CD14-positive monocyte (primary cell): ENCODE data around the gene RBFOX2. TPM values are rescaled to one million over a fixed set of nuclear protein-coding genes. Genes with fewer than 3 reads are reported as not detected.

ENCODE experiments used
- DNase-seq, 3 donors: peaks; one replicate each; pipeline ENCODE4 v3.0.0-alpha.2; 2011 to 2022
- H2AFZ ChIP-seq: 2 replicates; pipeline ENCODE4 v1.6.0; 2012; ENCODE audit warnings: mild to moderate bottlenecking, low read depth, low read length, inconsistent platforms; ENCODE audit not compliant: insufficient read depth, poor library complexity, severe bottlenecking
- H3K27ac ChIP-seq, 2 donors: 1 replicate in 1 of 2; 2 replicates in 1 of 2; pipeline ENCODE4 v1.5.1; 2012 to 2013; ENCODE audit warnings: low read length in 2 of 2, control low read depth in 1 of 2, inconsistent platforms in 1 of 2, low read depth in 1 of 2, mild to moderate bottlenecking in 1 of 2
- H3K27me3 ChIP-seq, 2 donors: one replicate each; pipeline versions ENCODE4 v1.6.0 to v1.6.1; 2011 to 2013; ENCODE audit warnings: low read length in 2 of 2; ENCODE audit not compliant: control insufficient read depth in 2 of 2, insufficient read depth in 2 of 2
- H3K36me3 ChIP-seq, 2 donors: replicated peaks in 1 of 2; 1 replicate in 1 of 2; 2 replicates in 1 of 2; pipeline versions ENCODE4 v1.5.1 to v1.6.1; 2012 to 2013; ENCODE audit warnings: low read length in 2 of 2, control low read depth in 1 of 2, inconsistent platforms in 1 of 2, mild to moderate bottlenecking in 1 of 2; ENCODE audit not compliant: insufficient read depth in 2 of 2, control insufficient read depth in 1 of 2
- H3K4me1 ChIP-seq, 2 donors: 1 replicate in 1 of 2; 2 replicates in 1 of 2; pipeline versions ENCODE4 v1.5.1 to v1.6.1; 2012 to 2013; ENCODE audit warnings: low read length in 2 of 2, control low read depth in 1 of 2, inconsistent platforms in 1 of 2, mild to moderate bottlenecking in 1 of 2, moderate library complexity in 1 of 2; ENCODE audit not compliant: insufficient read depth in 2 of 2, control insufficient read depth in 1 of 2
- H3K4me2 ChIP-seq: replicated peaks from 2 replicates; pipeline ENCODE3; 2012; ENCODE audit warnings: low read length, moderate library complexity, mild to moderate bottlenecking; ENCODE audit not compliant: poor library complexity, severe bottlenecking; ENCODE audit errors: extremely low read depth
- H3K4me3 ChIP-seq, 3 experiments: fragments of 200-600 bp in 1 of 3; sonication (generic) in 1 of 3; replicated peaks in 1 of 3; 1 replicate in 2 of 3; 2 replicates in 1 of 3; pipeline ENCODE4 v1.5.1; 2011 to 2013; ENCODE audit warnings: low read length in 3 of 3, mild to moderate bottlenecking in 3 of 3, control low read depth in 2 of 3, low read depth in 2 of 3, inconsistent platforms in 1 of 3, moderate library complexity in 1 of 3
- H3K79me2 ChIP-seq: 2 replicates; pipeline ENCODE4 v1.6.0; 2012; ENCODE audit warnings: mild to moderate bottlenecking, control low read depth, inconsistent platforms, low read length, moderate library complexity; ENCODE audit not compliant: insufficient read depth
- H3K9ac ChIP-seq: 2 replicates; pipeline ENCODE4 v1.6.0; 2017; ENCODE audit warnings: low read length, mild to moderate bottlenecking; ENCODE audit not compliant: insufficient read depth, poor library complexity, severe bottlenecking
- H3K9me3 ChIP-seq, 2 donors: replicated peaks in 1 of 2; 1 replicate in 1 of 2; 2 replicates in 1 of 2; pipeline versions ENCODE4 v1.5.1 to v1.6.1; 2012 to 2013; ENCODE audit warnings: low read length in 2 of 2, control low read depth in 1 of 2; ENCODE audit not compliant: control insufficient read depth in 1 of 2, insufficient read depth in 1 of 2
- H4K20me1 ChIP-seq: 2 replicates; pipeline ENCODE4 v1.6.0; 2012; ENCODE audit warnings: mild to moderate bottlenecking, low read length, control low read depth, moderate library complexity; ENCODE audit not compliant: insufficient read depth
- H3K27ac Mint-ChIP-seq, 7 donors: one replicate each; pipeline ENCODE4 v1.8.0; 2020; ENCODE audit warnings: mild to moderate bottlenecking in 7 of 7, mixed read lengths in 7 of 7, moderate library complexity in 6 of 7, inconsistent platforms in 2 of 7
- H3K27me3 Mint-ChIP-seq, 3 donors: one replicate each; pipeline ENCODE4 v1.8.0; 2021 to 2022; ENCODE audit warnings: low read depth in 3 of 3, mild to moderate bottlenecking in 3 of 3, mixed read lengths in 3 of 3, moderate library complexity in 3 of 3, inconsistent platforms in 1 of 3
- H3K36me3 Mint-ChIP-seq, 2 donors: one replicate each; pipeline ENCODE4 v1.8.0; 2020; ENCODE audit warnings: mixed read lengths in 2 of 2, inconsistent platforms in 1 of 2, mild to moderate bottlenecking in 1 of 2
- H3K4me1 Mint-ChIP-seq: one replicate; pipeline ENCODE4 v1.8.0; 2020; ENCODE audit warnings: mild to moderate bottlenecking, mixed read lengths
- H3K4me3 Mint-ChIP-seq, 2 donors: one replicate each; pipeline ENCODE4 v1.8.0; 2020; ENCODE audit warnings: mild to moderate bottlenecking in 2 of 2, mixed read lengths in 2 of 2, moderate library complexity in 1 of 2
- H3K9me3 Mint-ChIP-seq, 7 donors: one replicate each; pipeline ENCODE4 v1.8.0; 2020 to 2022; ENCODE audit warnings: mixed read lengths in 7 of 7, mild to moderate bottlenecking in 6 of 7, moderate library complexity in 6 of 7, inconsistent platforms in 2 of 7
- WGBS: methylation state at CpG from one replicate; pipeline ENCODE4 v1.1.5; 2013; ENCODE audit warnings: missing lambda C conversion rate; ENCODE audit not compliant: insufficient coverage; 5-methylcytosine and 5-hydroxymethylcytosine counted together
- intact Hi-C, 2 donors: fragments of 100-400 bp; cut with micrococcal nuclease; formaldehyde crosslinking; loops; one replicate each; pipeline versions ENCODE4 v1.15.0 to v1.15.1; 2023
- polyA plus RNA-seq, 3 donors: library from polyadenylated mRNA; depleted of rRNA in 1 of 3; unstranded in 2 of 3; stranded (reverse) in 1 of 3; fragments of 300-500 nt in 2 of 3; fragments of >200 nt in 1 of 3; fragmentation: Illumina TruSeq in 2 of 3; gene quantifications; 1 replicate in 2 of 3; 2 replicates in 1 of 3; pipeline ENCODE4 v1.2.3, GENCODE V29; 2012 to 2021
- TF ChIP-seq, protein P1 (sequence below): fragments of 200-600 bp; IDR thresholded peaks from one replicate; pipeline ENCODE4 v1.8.0; 2022; ENCODE audit warnings: antibody characterized with exemption, mild to moderate bottlenecking

RBFOX2 gene
- polyA plus RNA-seq, 3 donors: not detected

DNA sequence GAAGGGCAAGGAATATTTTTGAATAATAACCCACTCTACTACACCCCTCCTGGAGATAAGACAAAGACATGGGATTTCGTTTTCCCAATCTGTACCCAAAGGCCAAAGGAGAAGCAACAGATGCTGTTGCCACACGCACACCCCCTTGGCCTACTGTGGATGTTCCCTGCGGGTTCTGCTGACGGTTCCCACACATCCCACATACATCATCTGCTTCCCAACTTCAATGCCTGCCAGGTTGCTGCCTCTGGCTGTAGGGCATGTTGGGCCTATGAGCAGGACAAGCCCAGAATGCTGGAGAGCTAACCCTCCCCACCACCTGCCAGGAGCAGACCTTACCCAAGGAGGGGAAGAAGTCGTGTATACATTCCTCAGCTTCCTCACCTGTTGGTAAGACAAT, 13.6 kb upstream of the RBFOX2 start:
- intact Hi-C loops: no loop called here
- peaks cover 4 to 7% (median 4%) of the 10 kb centered on the region in 3 donors for H3K27me3 Mint-ChIP-seq

DNA sequence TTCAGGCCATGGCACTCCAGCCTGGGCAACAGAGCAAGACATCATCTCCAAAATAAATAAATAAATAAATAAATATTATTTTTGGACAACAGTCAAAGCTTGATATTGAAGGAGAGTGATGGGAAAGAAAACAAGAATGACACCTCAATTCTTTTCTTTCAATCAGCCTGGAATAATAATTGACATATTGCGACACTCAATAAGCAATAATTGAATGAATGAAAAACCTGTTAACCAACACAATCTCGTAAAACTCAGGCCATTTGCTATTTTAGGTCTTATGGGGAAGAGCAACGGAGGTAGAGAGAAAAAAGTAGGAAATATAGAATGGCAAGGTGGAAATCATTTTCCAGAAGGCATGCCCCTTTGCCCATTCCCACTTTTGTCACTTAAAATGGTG, 10.5 kb upstream of the RBFOX2 start:
- H3K36me3 ChIP-seq: no peaks in the 10 kb centered on the region
- H3K27me3 ChIP-seq: peaks cover 4 to 17% of the 10 kb centered on the region in 2 donors
- no peaks in the 10 kb centered on the region for H4K20me1 ChIP-seq
- intact Hi-C loops: no loop called here
- no peaks in the 10 kb centered on the region for H3K79me2 ChIP-seq
- no peak overlapping the region for H2AFZ ChIP-seq
- no CpG with 5 or more reads among the region's 3 CpGs for WGBS
- H3K4me3 ChIP-seq: no peak overlapping the region
- no peaks in the 10 kb centered on the region for H3K4me1 ChIP-seq
- H3K27ac Mint-ChIP-seq: no peak overlapping the region
- peaks cover 7 to 24% (median 14%) of the 10 kb centered on the region in 7 donors for H3K9me3 Mint-ChIP-seq
- peaks cover 4 to 8% of the 10 kb centered on the region in 2 donors for H3K9me3 ChIP-seq
- no peak overlapping the region for H3K9ac ChIP-seq
- H3K4me3 Mint-ChIP-seq: no peak overlapping the region
- TF ChIP-seq, protein P1, sequence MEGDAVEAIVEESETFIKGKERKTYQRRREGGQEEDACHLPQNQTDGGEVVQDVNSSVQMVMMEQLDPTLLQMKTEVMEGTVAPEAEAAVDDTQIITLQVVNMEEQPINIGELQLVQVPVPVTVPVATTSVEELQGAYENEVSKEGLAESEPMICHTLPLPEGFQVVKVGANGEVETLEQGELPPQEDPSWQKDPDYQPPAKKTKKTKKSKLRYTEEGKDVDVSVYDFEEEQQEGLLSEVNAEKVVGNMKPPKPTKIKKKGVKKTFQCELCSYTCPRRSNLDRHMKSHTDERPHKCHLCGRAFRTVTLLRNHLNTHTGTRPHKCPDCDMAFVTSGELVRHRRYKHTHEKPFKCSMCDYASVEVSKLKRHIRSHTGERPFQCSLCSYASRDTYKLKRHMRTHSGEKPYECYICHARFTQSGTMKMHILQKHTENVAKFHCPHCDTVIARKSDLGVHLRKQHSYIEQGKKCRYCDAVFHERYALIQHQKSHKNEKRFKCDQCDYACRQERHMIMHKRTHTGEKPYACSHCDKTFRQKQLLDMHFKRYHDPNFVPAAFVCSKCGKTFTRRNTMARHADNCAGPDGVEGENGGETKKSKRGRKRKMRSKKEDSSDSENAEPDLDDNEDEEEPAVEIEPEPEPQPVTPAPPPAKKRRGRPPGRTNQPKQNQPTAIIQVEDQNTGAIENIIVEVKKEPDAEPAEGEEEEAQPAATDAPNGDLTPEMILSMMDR: no peak
- no peak overlapping the region for H3K4me2 ChIP-seq
- no peak overlapping the region for H3K27ac ChIP-seq
- DNase-seq: no peak
- no peaks in the 10 kb centered on the region for H3K36me3 Mint-ChIP-seq
- peaks cover 9 to 19% (median 13%) of the 10 kb centered on the region in 3 donors for H3K27me3 Mint-ChIP-seq
- H3K4me1 Mint-ChIP-seq: no peaks in the 10 kb centered on the region

More for the DNA sequence above, 13.6 kb upstream of the RBFOX2 start:
- no peak for DNase-seq
- Mint-ChIP-seq H3K9me3 (peaks cover 7 to 24% (median 16%) of the 10 kb centered on the region in 7 donors), H3K4me3 (no peak overlapping the region), H3K36me3 (no peaks in the 10 kb centered on the region), H3K27ac (no peak overlapping the region), H3K4me1 (no peaks in the 10 kb centered on the region)
- no peak overlapping the region for H3K4me2 ChIP-seq
- H3K4me1 ChIP-seq: no peaks in the 10 kb centered on the region
- H3K27me3 ChIP-seq: peaks cover 0 to 3% of the 10 kb centered on the region in 2 donors
- H3K4me3 ChIP-seq: no peak overlapping the region
- H4K20me1 ChIP-seq: no peaks in the 10 kb centered on the region
- no peak overlapping the region for H2AFZ ChIP-seq
- no peak overlapping the region for H3K9ac ChIP-seq
- no peaks in the 10 kb centered on the region for H3K36me3 ChIP-seq
- H3K79me2 ChIP-seq: no peaks in the 10 kb centered on the region
- H3K9me3 ChIP-seq: peaks cover 4 to 8% of the 10 kb centered on the region in 2 donors
- TF ChIP-seq, protein P1: no peak
- no peak overlapping the region for H3K27ac ChIP-seq
- WGBS: 96% methylated on average over 4 of the region's 5 CpGs
